ENCODE results near the gene FBXW11.

GRCh38 chr5:172003746-172004145 is 2.7 kb downstream of the FBXW11 start:
- TF ChIP-seq CTCF (IDR thresholded peaks at IDR 0.05) (no peak), POLR2A (IDR thresholded peaks at IDR 0.05) (no peak)
